HG03521 (cell line): ENCODE measurements around the gene DYNLL2.
"Not testable (repeated sequence)": the region's sequence is repeated elsewhere in the genome, so short reads cannot be mapped to it uniquely, and the experiment has no call there.

Experiments used
- ATAC-seq: cut with Tn5 transposase; IDR thresholded peaks from one replicate; pipeline ENCODE4 v1.9.1; 2021; ENCODE audit warnings: mild to moderate bottlenecking, moderate library complexity; ENCODE audit not compliant: unreplicated experiment

The DYNLL2 gene

GRCh38 chr17:58097384-58098088, 14.3 kb downstream of the DYNLL2 start:
- no peak for ATAC-seq

GRCh38 chr17:58100506-58100905, 17.3 kb downstream of the DYNLL2 start:
- no peak for ATAC-seq

GRCh38 chr17:58101898-58102297, 18.7 kb downstream of the DYNLL2 start:
- ATAC-seq: not testable (repeated sequence)

- ATAC-seq: no peak
Measured at GRCh38 chr17:58105093-58105492, 21.9 kb downstream of the DYNLL2 start.

GRCh38 chr17:58107306-58107705, 24.1 kb downstream of the DYNLL2 start:
- ATAC-seq: no peak

- ATAC-seq: no peak
Measured at GRCh38 chr17:58109197-58109596, 26.0 kb downstream of the DYNLL2 start.

- no peak for ATAC-seq
Measured at GRCh38 chr17:58110012-58110411, 26.8 kb downstream of the DYNLL2 start.

GRCh38 chr17:58111676-58112075, 28.5 kb downstream of the DYNLL2 start:
- ATAC-seq: no peak

- no peak for ATAC-seq
Measured at GRCh38 chr17:58112970-58113631, 29.9 kb downstream of the DYNLL2 start.

- no peak for ATAC-seq
Measured at GRCh38 chr17:58113947-58114346, 30.7 kb downstream of the DYNLL2 start.

GRCh38 chr17:58117382-58117781, 34.2 kb downstream of the DYNLL2 start:
- ATAC-seq: no peak

- ATAC-seq: no peak
Measured at GRCh38 chr17:58119491-58119890, 36.3 kb downstream of the DYNLL2 start.

- ATAC-seq: no peak
Measured at GRCh38 chr17:58120195-58120822, 37.1 kb downstream of the DYNLL2 start.

- no peak for ATAC-seq
Measured at GRCh38 chr17:58121925-58122324, 38.7 kb downstream of the DYNLL2 start.

GRCh38 chr17:58127846-58128245, 44.6 kb downstream of the DYNLL2 start:
- ATAC-seq: no peak

GRCh38 chr17:58132697-58133096, 49.5 kb downstream of the DYNLL2 start:
- ATAC-seq: not testable (repeated sequence)

GRCh38 chr17:58136669-58137279, 53.6 kb downstream of the DYNLL2 start:
- ATAC-seq: no peak

GRCh38 chr17:58141505-58141904, 58.3 kb downstream of the DYNLL2 start:
- no peak for ATAC-seq

- ATAC-seq: not testable (repeated sequence)
Measured at GRCh38 chr17:58143335-58143734, 60.1 kb downstream of the DYNLL2 start.

- no peak for ATAC-seq
Measured at GRCh38 chr17:58144801-58145200, 61.6 kb downstream of the DYNLL2 start.
